ENCODE data around the gene LCN2. TPM values are rescaled to one million over a fixed set of nuclear protein-coding genes. Genes with fewer than 3 reads are reported as not detected.

LCN2 gene
- total RNA-seq, 1 donor from 2014 or later: not detected

DNA sequence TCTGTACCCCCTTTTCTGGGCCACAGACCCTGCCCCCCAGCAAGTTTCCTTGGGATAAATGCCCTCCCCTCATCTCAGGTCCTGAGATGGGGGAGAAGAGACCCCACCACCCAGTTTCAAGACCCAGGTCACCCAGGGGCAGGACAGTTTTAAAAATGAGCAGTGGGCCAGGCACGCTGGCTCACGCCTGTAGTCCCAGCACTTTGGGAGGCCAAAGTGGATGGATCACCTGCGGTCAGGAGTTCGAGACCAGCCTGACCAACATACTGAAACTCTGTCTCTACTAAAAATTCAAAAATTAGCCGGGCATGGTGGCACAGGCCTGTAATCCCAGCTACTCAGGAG, 27.8 kb upstream of the LCN2 start:
- Histone ChIP-seq H3F3A (ENCODE audit: low read depth) (peaks cover 7% of the 10 kb centered on the region), H4K20me1 (ENCODE audit: low read depth) (peaks cover 19% of the 10 kb centered on the region), H3K4me3 (no peak overlapping the region), H3K79me2 (ENCODE audit: low read depth) (peaks cover 13% of the 10 kb centered on the region), H3K4me1 (peaks cover 4% of the 10 kb centered on the region), H3K27me3 (no peaks in the 10 kb centered on the region), H2AFZ (replicated peaks) (no peak overlapping the region), H3K27ac (no peak overlapping the region), H3K36me3 (no peaks in the 10 kb centered on the region), H3K4me2 (no peak overlapping the region), H3K9ac (no peak overlapping the region), H3K9me3 (ENCODE audit: low read depth) (no peaks in the 10 kb centered on the region)
- no peak overlapping the region for H3K4me3 Mint-ChIP-seq
- no peak for TF ChIP-seq EZH2phosphoT487 (IDR thresholded peaks at IDR 0.05)
- no peak for TF ChIP-seq EZH2 (IDR thresholded peaks at IDR 0.05)
- TF ChIP-seq, protein P1, sequence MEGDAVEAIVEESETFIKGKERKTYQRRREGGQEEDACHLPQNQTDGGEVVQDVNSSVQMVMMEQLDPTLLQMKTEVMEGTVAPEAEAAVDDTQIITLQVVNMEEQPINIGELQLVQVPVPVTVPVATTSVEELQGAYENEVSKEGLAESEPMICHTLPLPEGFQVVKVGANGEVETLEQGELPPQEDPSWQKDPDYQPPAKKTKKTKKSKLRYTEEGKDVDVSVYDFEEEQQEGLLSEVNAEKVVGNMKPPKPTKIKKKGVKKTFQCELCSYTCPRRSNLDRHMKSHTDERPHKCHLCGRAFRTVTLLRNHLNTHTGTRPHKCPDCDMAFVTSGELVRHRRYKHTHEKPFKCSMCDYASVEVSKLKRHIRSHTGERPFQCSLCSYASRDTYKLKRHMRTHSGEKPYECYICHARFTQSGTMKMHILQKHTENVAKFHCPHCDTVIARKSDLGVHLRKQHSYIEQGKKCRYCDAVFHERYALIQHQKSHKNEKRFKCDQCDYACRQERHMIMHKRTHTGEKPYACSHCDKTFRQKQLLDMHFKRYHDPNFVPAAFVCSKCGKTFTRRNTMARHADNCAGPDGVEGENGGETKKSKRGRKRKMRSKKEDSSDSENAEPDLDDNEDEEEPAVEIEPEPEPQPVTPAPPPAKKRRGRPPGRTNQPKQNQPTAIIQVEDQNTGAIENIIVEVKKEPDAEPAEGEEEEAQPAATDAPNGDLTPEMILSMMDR (IDR thresholded peaks at IDR 0.05): no peak
- H3K27ac Mint-ChIP-seq: no peak overlapping the region
- peaks cover 6% of the 10 kb centered on the region for H3K27me3 Mint-ChIP-seq (ENCODE audit: insufficient read depth, low read depth)
- peaks cover 18% of the 10 kb centered on the region for H3K4me1 Mint-ChIP-seq
- H3K9me3 Mint-ChIP-seq: no peaks in the 10 kb centered on the region
- no peak for DNase-seq (ENCODE audit: low spot score)
- peaks cover 13% of the 10 kb centered on the region for H3K36me3 Mint-ChIP-seq

DNA sequence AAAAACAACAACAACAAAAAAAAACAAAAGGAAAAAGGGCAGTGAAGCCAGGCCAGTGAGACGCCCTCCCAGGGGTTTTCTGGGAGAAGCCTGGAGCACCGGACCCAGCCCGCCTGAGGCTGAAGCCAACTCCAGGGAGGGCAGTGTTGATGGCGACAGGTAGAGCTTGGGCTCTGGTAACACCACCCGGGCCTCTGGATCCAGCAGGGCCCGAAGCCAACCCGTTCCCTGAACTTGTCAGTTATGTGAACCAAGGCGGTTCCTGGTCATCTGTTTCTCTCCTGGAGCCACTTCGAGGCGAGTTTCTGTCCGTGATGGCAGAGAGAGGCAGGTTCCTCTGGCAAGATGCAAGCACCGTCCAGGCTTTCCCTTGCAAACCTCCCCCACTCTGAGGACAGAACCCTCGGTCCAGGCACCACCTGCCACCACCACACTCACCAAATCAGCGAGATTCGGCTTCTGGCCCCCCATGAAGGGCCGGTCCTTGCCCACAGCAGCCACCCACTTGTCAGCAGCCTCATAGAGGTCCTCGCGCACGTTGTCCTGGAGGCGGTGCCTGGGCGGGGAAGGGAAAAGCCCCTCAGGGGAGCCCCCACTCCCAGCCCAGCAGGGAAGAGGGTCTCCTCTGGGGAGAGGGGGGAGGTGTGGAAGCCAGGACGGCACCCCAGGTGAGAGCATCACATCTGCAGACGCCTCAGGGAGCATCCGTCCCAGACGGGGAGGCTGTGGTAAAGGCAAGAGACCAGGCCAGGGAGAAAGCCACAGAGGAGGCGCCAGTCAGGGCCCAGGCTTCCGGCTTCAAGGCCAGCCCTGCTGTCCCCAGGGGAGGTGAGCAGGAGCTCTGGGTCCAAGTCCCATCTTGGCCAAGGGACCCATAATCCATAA, 27.1 kb upstream of the LCN2 start:
- H3K4me2 ChIP-seq: no peak overlapping the region
- H4K20me1 ChIP-seq (ENCODE audit: low read depth): peaks cover 24% of the 10 kb centered on the region
- H3K27ac Mint-ChIP-seq: no peak overlapping the region
- no peaks in the 10 kb centered on the region for H3K27me3 ChIP-seq
- H3K27me3 Mint-ChIP-seq (ENCODE audit: insufficient read depth, low read depth): peaks cover 6% of the 10 kb centered on the region
- H3K36me3 Mint-ChIP-seq: peaks cover 13% of the 10 kb centered on the region
- peaks cover 18% of the 10 kb centered on the region for H3K4me1 Mint-ChIP-seq
- TF ChIP-seq EZH2 (IDR thresholded peaks at IDR 0.05) (no peak), EZH2phosphoT487 (IDR thresholded peaks at IDR 0.05) (no peak)
- TF ChIP-seq, protein P1 (IDR thresholded peaks at IDR 0.05): no peak
- no peak overlapping the region for H3K9ac ChIP-seq
- no peaks in the 10 kb centered on the region for H3K9me3 Mint-ChIP-seq
- no peak overlapping the region for H3K4me3 Mint-ChIP-seq
- no peak overlapping the region for H3K27ac ChIP-seq
- peaks cover 21% of the 10 kb centered on the region for H3K79me2 ChIP-seq (ENCODE audit: low read depth)
- no peak for DNase-seq (ENCODE audit: low spot score)
- no peaks in the 10 kb centered on the region for H3K36me3 ChIP-seq
- no peak overlapping the region for H3K4me3 ChIP-seq
- peaks cover 4% of the 10 kb centered on the region for H3K4me1 ChIP-seq
- no peaks in the 10 kb centered on the region for H3K9me3 ChIP-seq (ENCODE audit: low read depth)
- H3F3A ChIP-seq (ENCODE audit: low read depth): peaks cover 7% of the 10 kb centered on the region
- H2AFZ ChIP-seq (replicated peaks): no peak overlapping the region

DNA sequence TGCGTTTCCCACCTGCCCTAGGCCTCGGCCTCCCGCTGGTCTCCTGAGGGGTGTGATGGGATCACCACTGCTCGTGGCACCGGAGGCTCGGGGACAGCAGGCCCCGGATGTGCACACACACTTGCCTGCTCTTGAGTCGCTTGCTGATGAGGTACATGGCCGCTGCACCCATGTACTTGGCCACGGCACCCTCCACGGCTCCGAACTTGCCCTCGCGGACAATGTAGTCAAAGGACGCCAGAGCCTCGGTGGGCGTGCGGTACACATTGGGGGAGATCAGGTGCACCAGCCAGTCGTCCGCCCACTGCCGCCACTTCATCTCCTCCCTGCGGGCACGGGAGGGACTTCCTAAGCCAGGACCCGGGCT, 26.5 kb upstream of the LCN2 start:
- Histone ChIP-seq H3K4me2 (no peak overlapping the region), H3K36me3 (no peaks in the 10 kb centered on the region), H3K4me1 (peaks cover 4% of the 10 kb centered on the region), H3K27ac (no peak overlapping the region), H2AFZ (replicated peaks) (no peak overlapping the region), H3K9ac (no peak overlapping the region), H3F3A (ENCODE audit: low read depth) (peaks cover 5% of the 10 kb centered on the region), H3K27me3 (no peaks in the 10 kb centered on the region), H3K9me3 (ENCODE audit: low read depth) (no peaks in the 10 kb centered on the region), H3K4me3 (no peak overlapping the region), H4K20me1 (ENCODE audit: low read depth) (peaks cover 24% of the 10 kb centered on the region), H3K79me2 (ENCODE audit: low read depth) (peaks cover 23% of the 10 kb centered on the region)
- H3K9me3 Mint-ChIP-seq: no peaks in the 10 kb centered on the region
- H3K36me3 Mint-ChIP-seq: peaks cover 11% of the 10 kb centered on the region
- TF ChIP-seq EZH2 (IDR thresholded peaks at IDR 0.05) (no peak), EZH2phosphoT487 (IDR thresholded peaks at IDR 0.05) (no peak)
- TF ChIP-seq, protein P1 (IDR thresholded peaks at IDR 0.05): no peak
- H3K4me3 Mint-ChIP-seq: no peak overlapping the region
- DNase-seq (ENCODE audit: low spot score): no peak
- H3K27me3 Mint-ChIP-seq (ENCODE audit: insufficient read depth, low read depth): peaks cover 6% of the 10 kb centered on the region
- H3K4me1 Mint-ChIP-seq: peaks cover 16% of the 10 kb centered on the region
- no peak overlapping the region for H3K27ac Mint-ChIP-seq

All from neural progenitor cell (in vitro differentiated cells).